DND-41 (cell line): Measurements from ENCODE around the gene HEATR1.

Experiments used
- CTCF ChIP-seq: IDR thresholded peaks from 2 replicates; pipeline ENCODE4 v1.5.1; 2012; ENCODE audit warnings: borderline replicate concordance, low read length, moderate library complexity, mild to moderate bottlenecking; ENCODE audit not compliant: poor library complexity, severe bottlenecking; ENCODE audit errors: extremely low read depth
- EZH2 ChIP-seq: IDR thresholded peaks from 3 replicates; pipeline ENCODE4 v1.6.1; 2012; ENCODE audit warnings: borderline replicate concordance, low read depth, mild to moderate bottlenecking, moderate library complexity, low read length, inconsistent platforms; ENCODE audit not compliant: severe bottlenecking

- no peak for TF ChIP-seq CTCF
- no peak for TF ChIP-seq EZH2
Measured at GRCh38 chr1:236552901-236553300, 51.4 kb downstream of the HEATR1 start.
